Measurements from ENCODE around the gene DEK.
A peak's percentile ranks its signal among the peaks of the same experiment; 100 is the strongest.

Gene DEK

GRCh38 chr6:18260448-18261106, 3.8 kb downstream of the DEK start:
- H3K27ac Mint-ChIP-seq: peak overlapping the region; percentile 86 to 90
- H3K36me3 Mint-ChIP-seq (ENCODE audit: insufficient read depth): peaks cover 68% of the 10 kb centered on the region
- peaks cover 41 to 43% of the 10 kb centered on the region in 2 donors for H3K4me1 Mint-ChIP-seq (ENCODE audit: low read depth in 2 of 2)
- ATAC-seq (replicated peaks) (no peak), DNase-seq (peak in 2 of 3 experiments; percentile 11)
- peak overlapping the region; percentile 91 to 96 for H3K4me3 Mint-ChIP-seq
- H3K27me3 Mint-ChIP-seq: no peaks in the 10 kb centered on the region
- no peaks in the 10 kb centered on the region for H3K9me3 Mint-ChIP-seq

GRCh38 chr6:18259675-18260447, 4.5 kb downstream of the DEK start:
- no peak for DNase-seq
- peaks cover 75% of the 10 kb centered on the region for H3K36me3 Mint-ChIP-seq (ENCODE audit: insufficient read depth)
- H3K4me1 Mint-ChIP-seq (ENCODE audit: low read depth in 2 of 2): peaks cover 38 to 39% of the 10 kb centered on the region in 2 donors
- H3K4me3 Mint-ChIP-seq: peak overlapping the region; percentile 91 to 96
- H3K27me3 Mint-ChIP-seq: no peaks in the 10 kb centered on the region
- H3K27ac Mint-ChIP-seq: peak overlapping the region; percentile 86 to 90
- ATAC-seq (replicated peaks): no peak
- no peaks in the 10 kb centered on the region for H3K9me3 Mint-ChIP-seq

GRCh38 chr6:18254793-18255192, 9.5 kb downstream of the DEK start:
- Mint-ChIP-seq H3K27me3 (no peaks in the 10 kb centered on the region), H3K4me3 (no peak overlapping the region), H3K27ac (peak overlapping the region; percentile 5 to 31), H3K36me3 (ENCODE audit: insufficient read depth) (peaks cover 85% of the 10 kb centered on the region), H3K4me1 (ENCODE audit: low read depth in 2 of 2) (peaks cover 19 to 25% of the 10 kb centered on the region in 2 donors), H3K9me3 (no peaks in the 10 kb centered on the region)
- DNase-seq: no peak
- ATAC-seq (replicated peaks): no peak

- no peak overlapping the region for H3K4me3 Mint-ChIP-seq
- DNase-seq: no peak
- no peaks in the 10 kb centered on the region for H3K27me3 Mint-ChIP-seq
- ATAC-seq (replicated peaks): no peak
- no peak overlapping the region for H3K27ac Mint-ChIP-seq
- no peaks in the 10 kb centered on the region for H3K9me3 Mint-ChIP-seq
- H3K36me3 Mint-ChIP-seq (ENCODE audit: insufficient read depth): peaks cover 90% of the 10 kb centered on the region
- peaks cover 11 to 17% of the 10 kb centered on the region in 2 donors for H3K4me1 Mint-ChIP-seq (ENCODE audit: low read depth in 2 of 2)
Observed at GRCh38 chr6:18253635-18254034, 10.7 kb downstream of the DEK start.

- H3K27ac Mint-ChIP-seq: no peak overlapping the region
- no peaks in the 10 kb centered on the region for H3K27me3 Mint-ChIP-seq
- peaks cover 16 to 25% of the 10 kb centered on the region in 2 donors for H3K4me1 Mint-ChIP-seq (ENCODE audit: low read depth in 2 of 2)
- no peaks in the 10 kb centered on the region for H3K9me3 Mint-ChIP-seq
- no peak overlapping the region for H3K4me3 Mint-ChIP-seq
- ATAC-seq (replicated peaks) (no peak), DNase-seq (no peak)
- peaks cover 72% of the 10 kb centered on the region for H3K36me3 Mint-ChIP-seq (ENCODE audit: insufficient read depth)
Observed at GRCh38 chr6:18249271-18249670, 15.1 kb downstream of the DEK start.

GRCh38 chr6:18248698-18249097, 15.6 kb downstream of the DEK start:
- no peak for ATAC-seq (replicated peaks)
- Mint-ChIP-seq H3K4me1 (ENCODE audit: low read depth in 2 of 2) (peaks cover 16 to 25% of the 10 kb centered on the region in 2 donors), H3K27me3 (no peaks in the 10 kb centered on the region)

GRCh38 chr6:18247002-18247401, 17.3 kb downstream of the DEK start:
- ATAC-seq (replicated peaks) (no peak), DNase-seq (no peak)
- peaks cover 16 to 33% of the 10 kb centered on the region in 2 donors for H3K4me1 Mint-ChIP-seq (ENCODE audit: low read depth in 2 of 2)
- H3K4me3 Mint-ChIP-seq: no peak overlapping the region
- no peak overlapping the region for H3K27ac Mint-ChIP-seq
- H3K36me3 Mint-ChIP-seq (ENCODE audit: insufficient read depth): peaks cover 62% of the 10 kb centered on the region
- no peaks in the 10 kb centered on the region for H3K9me3 Mint-ChIP-seq
- H3K27me3 Mint-ChIP-seq: no peaks in the 10 kb centered on the region

More at GRCh38 chr6:18248698-18249097, 15.6 kb downstream of the DEK start:
- no peak for DNase-seq
- Mint-ChIP-seq H3K27ac (peak overlapping the region in 1 of 2 donors; percentile 42), H3K4me3 (no peak overlapping the region), H3K36me3 (ENCODE audit: insufficient read depth) (peaks cover 75% of the 10 kb centered on the region), H3K9me3 (no peaks in the 10 kb centered on the region)

GRCh38 chr6:18246205-18246604, 18.1 kb downstream of the DEK start:
- Mint-ChIP-seq H3K27ac (peak overlapping the region; percentile 75 to 78), H3K4me3 (peak overlapping the region in 1 of 2 donors; percentile 10), H3K9me3 (no peaks in the 10 kb centered on the region), H3K36me3 (ENCODE audit: insufficient read depth) (peaks cover 58% of the 10 kb centered on the region), H3K27me3 (no peaks in the 10 kb centered on the region), H3K4me1 (ENCODE audit: low read depth in 2 of 2) (peaks cover 17 to 34% of the 10 kb centered on the region in 2 donors)
- no peak for DNase-seq
- no peak for ATAC-seq (replicated peaks)

- Mint-ChIP-seq H3K9me3 (no peaks in the 10 kb centered on the region), H3K27ac (peak overlapping the region; percentile 75 to 78), H3K4me3 (peak overlapping the region in 1 of 2 donors; percentile 10), H3K4me1 (ENCODE audit: low read depth in 2 of 2) (peaks cover 17 to 37% of the 10 kb centered on the region in 2 donors), H3K27me3 (no peaks in the 10 kb centered on the region), H3K36me3 (ENCODE audit: insufficient read depth) (peaks cover 54% of the 10 kb centered on the region)
- peak; percentile 86 for ATAC-seq (replicated peaks)
- DNase-seq: peak in 2 of 3 experiments; percentile 19 to 21
Observed at GRCh38 chr6:18245642-18246041, 18.7 kb downstream of the DEK start.

GRCh38 chr6:18245079-18245478, 19.3 kb downstream of the DEK start:
- DNase-seq (no peak), ATAC-seq (replicated peaks) (no peak)
- Mint-ChIP-seq H3K27ac (peak overlapping the region in 1 of 2 donors; percentile 75), H3K27me3 (no peaks in the 10 kb centered on the region), H3K4me3 (no peak overlapping the region), H3K9me3 (no peaks in the 10 kb centered on the region), H3K36me3 (ENCODE audit: insufficient read depth) (peaks cover 48% of the 10 kb centered on the region), H3K4me1 (ENCODE audit: low read depth in 2 of 2) (peaks cover 17 to 37% of the 10 kb centered on the region in 2 donors)

- ATAC-seq (replicated peaks) (no peak), DNase-seq (no peak)
- H3K4me3 Mint-ChIP-seq: no peak overlapping the region
- H3K36me3 Mint-ChIP-seq (ENCODE audit: insufficient read depth): peaks cover 40% of the 10 kb centered on the region
- H3K27ac Mint-ChIP-seq: no peak overlapping the region
- H3K27me3 Mint-ChIP-seq: no peaks in the 10 kb centered on the region
- H3K4me1 Mint-ChIP-seq (ENCODE audit: low read depth in 2 of 2): peaks cover 17 to 37% of the 10 kb centered on the region in 2 donors
- H3K9me3 Mint-ChIP-seq: no peaks in the 10 kb centered on the region
Observed at GRCh38 chr6:18244251-18244650, 20.1 kb downstream of the DEK start.

- H3K9me3 Mint-ChIP-seq: no peaks in the 10 kb centered on the region
- DNase-seq (no peak), ATAC-seq (replicated peaks) (no peak)
- H3K4me1 Mint-ChIP-seq (ENCODE audit: low read depth in 2 of 2): peaks cover 17 to 37% of the 10 kb centered on the region in 2 donors
- no peaks in the 10 kb centered on the region for H3K27me3 Mint-ChIP-seq
- no peak overlapping the region for H3K4me3 Mint-ChIP-seq
- peak overlapping the region in 1 of 2 donors; percentile 14 for H3K27ac Mint-ChIP-seq
- peaks cover 33% of the 10 kb centered on the region for H3K36me3 Mint-ChIP-seq (ENCODE audit: insufficient read depth)
Observed at GRCh38 chr6:18243302-18243893, 20.9 kb downstream of the DEK start.

- peaks cover 18 to 37% of the 10 kb centered on the region in 2 donors for H3K4me1 Mint-ChIP-seq (ENCODE audit: low read depth in 2 of 2)
- H3K36me3 Mint-ChIP-seq (ENCODE audit: insufficient read depth): peaks cover 32% of the 10 kb centered on the region
- no peaks in the 10 kb centered on the region for H3K9me3 Mint-ChIP-seq
- DNase-seq (no peak), ATAC-seq (replicated peaks) (no peak)
- H3K4me3 Mint-ChIP-seq: no peak overlapping the region
- H3K27me3 Mint-ChIP-seq: no peaks in the 10 kb centered on the region
- no peak overlapping the region for H3K27ac Mint-ChIP-seq
Observed at GRCh38 chr6:18242062-18242851, 22.1 kb downstream of the DEK start.
